ENCODE results near the gene KLHL18. TPM values are rescaled to one million over a fixed set of nuclear protein-coding genes. Genes with fewer than 3 reads are reported as not detected.
"Not testable (repeated sequence)": the region's sequence is repeated elsewhere in the genome, so short reads cannot be mapped to it uniquely, and the experiment has no call there.

The KLHL18 gene
- total and polyA plus RNA-seq, 2 experiments from 2014 or later = 19.4 to 37.0 TPM

DNA sequence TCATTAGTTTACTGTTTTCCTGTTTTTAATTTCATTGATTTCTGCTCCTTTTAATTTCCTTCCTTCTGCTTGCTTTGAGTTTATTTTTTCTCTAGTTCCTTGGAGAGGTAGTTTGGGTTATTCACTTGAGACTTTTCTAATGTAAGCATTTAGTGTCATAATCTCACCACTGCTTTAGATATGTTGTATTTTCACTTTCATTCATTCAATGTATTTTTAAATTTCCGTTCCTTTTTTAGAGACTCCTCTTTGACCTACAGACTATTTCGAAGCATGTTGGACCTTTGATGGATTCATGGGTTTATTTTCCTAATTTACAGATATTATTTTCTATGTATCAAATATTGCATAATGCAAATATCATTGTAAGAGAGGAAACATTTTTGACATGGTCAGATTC lies 23.3 kb downstream of the KLHL18 start:
- Histone ChIP-seq H2AFZ (no peak overlapping the region), H3K4me1 (ENCODE audit: insufficient read depth) (no peaks in the 10 kb centered on the region), H3K9me3 (ENCODE audit: low read depth) (no peaks in the 10 kb centered on the region), H3K4me3 (no peak overlapping the region), H3K4me2 (ENCODE audit: unreplicated experiment) (no peak overlapping the region), H3K9ac (no peak overlapping the region), H3K9me2 (ENCODE audit: insufficient read depth) (no peaks in the 10 kb centered on the region), H3F3A (ENCODE audit: insufficient read depth) (no peaks in the 10 kb centered on the region; the same call in 1 of the 2 replicates), H3K36me3 (ENCODE audit: low read depth) (0 out of 2 replicates have a peak, but pooled peaks cover 16% of the 10 kb centered on the region), H4K20me1 (ENCODE audit: insufficient read depth) (no peaks in the 10 kb centered on the region), H3K27ac (no peak overlapping the region), H3K79me2 (ENCODE audit: insufficient read depth) (peaks cover 82% of the 10 kb centered on the region), H3K27me3 (replicated peaks; ENCODE audit: insufficient read depth) (no peaks in the 10 kb centered on the region)
- WGBS, 2 experiments (ENCODE audit: low coverage in 1 of 2, low lambda C conversion rate in 2 of 2, missing lambda C conversion rate in 2 of 2) = 98% methylated on average over 2 of the region's 2 CpGs
- TF ChIP-seq EZH2phosphoT487 (IDR thresholded peaks at IDR 0.05; ENCODE audit: insufficient read depth, low read depth) (no peak), EZH2 (IDR thresholded peaks at IDR 0.05; ENCODE audit: insufficient read depth, poor library complexity, severe bottlenecking) (no peak)
- no peak for DNase-seq
- in situ Hi-C loops (cut with MboI) = no loop called here

DNA sequence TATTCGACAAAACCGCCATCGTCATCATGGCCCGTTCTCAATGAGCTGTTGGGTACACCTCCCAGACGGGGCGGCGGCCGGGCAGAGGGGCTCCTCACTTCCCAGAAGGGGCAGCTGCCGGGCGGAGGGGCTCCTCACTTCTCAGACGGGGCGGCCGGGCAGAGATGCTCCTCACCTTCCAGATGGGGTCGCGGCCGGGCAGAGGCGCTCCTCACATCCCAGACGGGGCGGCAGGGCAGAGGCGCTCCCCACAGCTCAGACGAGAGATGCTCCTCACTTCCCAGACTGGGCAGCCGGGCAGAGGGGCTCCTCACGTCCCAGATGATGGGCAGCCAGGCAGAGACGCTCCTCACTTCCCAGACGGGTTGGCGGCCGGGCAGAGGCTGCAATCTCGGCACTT lies 26.5 kb downstream of the KLHL18 start:
- DNase-seq; H3K9ac ChIP-seq; H2AFZ ChIP-seq; H3K27me3 ChIP-seq (replicated peaks; ENCODE audit: insufficient read depth); H3F3A ChIP-seq (ENCODE audit: insufficient read depth); H3K9me2 ChIP-seq (ENCODE audit: insufficient read depth); H3K4me1 ChIP-seq (ENCODE audit: insufficient read depth); H4K20me1 ChIP-seq (ENCODE audit: insufficient read depth); H3K27ac ChIP-seq; H3K4me2 ChIP-seq (ENCODE audit: unreplicated experiment); H3K4me3 ChIP-seq; H3K36me3 ChIP-seq (ENCODE audit: low read depth); in situ Hi-C loops (cut with MboI); H3K9me3 ChIP-seq (ENCODE audit: low read depth): not testable (repeated sequence)
- peaks cover 72% of the 10 kb centered on the region for H3K79me2 ChIP-seq (ENCODE audit: insufficient read depth)
- WGBS, 2 experiments (ENCODE audit: low coverage in 1 of 2, low lambda C conversion rate in 2 of 2, missing lambda C conversion rate in 2 of 2) = 95 to 96% methylated on average over 21 to 28 of the region's 28 CpGs

DNA sequence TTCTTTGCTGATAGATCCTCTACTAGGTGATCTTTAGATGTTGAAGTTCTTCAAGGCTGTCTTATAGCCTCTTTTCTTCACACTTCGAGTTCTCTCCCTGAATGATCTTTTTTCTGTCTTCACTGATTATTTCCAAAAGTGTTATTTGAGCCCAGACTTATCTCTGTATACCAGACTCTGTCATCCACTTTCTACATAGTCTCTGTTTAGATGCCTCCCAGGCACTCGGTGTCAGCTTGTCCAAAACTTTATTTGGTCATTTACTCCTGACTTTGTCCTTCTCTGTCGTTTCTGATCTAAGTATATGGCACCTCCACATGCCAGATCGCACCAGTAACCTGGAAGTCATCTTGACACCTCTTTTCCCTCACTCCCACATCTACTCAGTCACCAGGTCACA lies 27.6 kb downstream of the KLHL18 start:
- H3K4me2 ChIP-seq (ENCODE audit: unreplicated experiment) = no peak overlapping the region
- no peak overlapping the region for H2AFZ ChIP-seq
- in situ Hi-C loops (cut with MboI) = no loop called here
- H3K27me3 ChIP-seq (replicated peaks; ENCODE audit: insufficient read depth) = no peaks in the 10 kb centered on the region
- no peaks in the 10 kb centered on the region for H4K20me1 ChIP-seq (ENCODE audit: insufficient read depth)
- 0 out of 2 replicates have a peak, but pooled peaks cover 10% of the 10 kb centered on the region for H3K36me3 ChIP-seq (ENCODE audit: low read depth)
- no peaks in the 10 kb centered on the region for H3K9me3 ChIP-seq (ENCODE audit: low read depth)
- H3K4me3 ChIP-seq = no peak overlapping the region
- H3K27ac ChIP-seq = no peak overlapping the region
- no peak for DNase-seq
- peaks cover 6% of the 10 kb centered on the region for H3F3A ChIP-seq (ENCODE audit: insufficient read depth)
- no peaks in the 10 kb centered on the region for H3K9me2 ChIP-seq (ENCODE audit: insufficient read depth)
- H3K79me2 ChIP-seq (ENCODE audit: insufficient read depth) = peaks cover 66% of the 10 kb centered on the region
- H3K9ac ChIP-seq = no peak overlapping the region
- 0 out of 2 replicates have a peak, but pooled peaks cover 4% of the 10 kb centered on the region for H3K4me1 ChIP-seq (ENCODE audit: insufficient read depth)
- TF ChIP-seq EZH2 (IDR thresholded peaks at IDR 0.05; ENCODE audit: insufficient read depth, poor library complexity, severe bottlenecking) (no peak), EZH2phosphoT487 (IDR thresholded peaks at IDR 0.05; ENCODE audit: insufficient read depth, low read depth) (no peak)
- WGBS, 2 experiments (ENCODE audit: low coverage in 1 of 2, low lambda C conversion rate in 2 of 2, missing lambda C conversion rate in 2 of 2) = 95 to 97% methylated on average over 4 of the region's 4 CpGs

DNA sequence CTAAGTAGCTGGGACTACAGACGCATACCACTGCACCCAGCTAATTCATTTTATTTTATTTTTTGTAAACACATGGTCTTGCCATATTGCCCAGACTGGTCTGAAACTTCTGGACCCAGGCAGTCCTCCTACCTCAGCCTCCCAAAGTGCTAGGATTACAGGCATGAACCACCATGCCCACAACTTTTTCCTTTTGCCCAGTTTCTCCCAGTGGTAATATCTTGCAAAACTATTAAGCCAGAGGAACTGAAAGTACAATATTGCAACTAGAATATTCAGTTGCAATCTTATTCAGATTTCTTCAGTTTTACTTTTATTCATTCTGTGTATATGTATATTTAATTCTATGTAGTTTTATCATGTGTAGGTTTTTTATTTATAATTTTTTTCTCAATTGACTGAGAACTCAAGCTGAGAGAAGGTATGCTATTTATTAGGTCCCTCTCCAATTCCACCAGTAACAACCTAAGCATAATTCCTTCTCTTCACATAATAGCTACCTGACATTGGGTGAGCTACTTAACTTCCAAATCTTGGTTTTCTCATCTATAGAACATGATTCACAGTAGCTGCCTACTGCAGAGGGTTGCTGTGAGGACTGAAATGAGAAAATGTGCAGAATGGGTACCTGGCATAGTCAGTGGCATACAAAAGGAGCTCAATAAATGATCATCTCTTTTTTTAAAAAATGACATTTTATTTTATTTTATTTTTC lies 30.8 kb downstream of the KLHL18 start:
- peaks cover 46% of the 10 kb centered on the region for H3K79me2 ChIP-seq (ENCODE audit: insufficient read depth)
- H4K20me1 ChIP-seq (ENCODE audit: insufficient read depth) = no peaks in the 10 kb centered on the region
- no peak for TF ChIP-seq EZH2 (IDR thresholded peaks at IDR 0.05; ENCODE audit: insufficient read depth, poor library complexity, severe bottlenecking)
- no peak for TF ChIP-seq EZH2phosphoT487 (IDR thresholded peaks at IDR 0.05; ENCODE audit: insufficient read depth, low read depth)
- peaks cover 14% of the 10 kb centered on the region; the same call in 1 of the 2 replicates for H3F3A ChIP-seq (ENCODE audit: insufficient read depth)
- H3K4me2 ChIP-seq (ENCODE audit: unreplicated experiment) = no peak overlapping the region
- H3K27ac ChIP-seq = no peak overlapping the region
- H3K4me1 ChIP-seq (ENCODE audit: insufficient read depth) = 0 out of 2 replicates have a peak, but pooled peaks cover 4% of the 10 kb centered on the region
- in situ Hi-C loops (cut with MboI) = no loop called here
- H3K9me3 ChIP-seq (ENCODE audit: low read depth) = no peaks in the 10 kb centered on the region
- DNase-seq = no peak
- H3K27me3 ChIP-seq (replicated peaks; ENCODE audit: insufficient read depth) = no peaks in the 10 kb centered on the region
- no peak overlapping the region for H3K4me3 ChIP-seq
- H3K36me3 ChIP-seq (ENCODE audit: low read depth) = no peaks in the 10 kb centered on the region
- H2AFZ ChIP-seq = no peak overlapping the region
- WGBS, 2 experiments (ENCODE audit: low coverage in 1 of 2, low lambda C conversion rate in 2 of 2, missing lambda C conversion rate in 2 of 2) = 82 to 100% methylated on average over 1 of the region's 1 CpG
- H3K9ac ChIP-seq = no peak overlapping the region
- no peaks in the 10 kb centered on the region for H3K9me2 ChIP-seq (ENCODE audit: insufficient read depth)
